ENCODE data around the gene AKT2. TPM values are rescaled to one million over a fixed set of nuclear protein-coding genes. Genes with fewer than 3 reads are reported as not detected.

Gene AKT2
- total RNA-seq, 1 experiment from 2014 or later: 98.3 TPM

DNA sequence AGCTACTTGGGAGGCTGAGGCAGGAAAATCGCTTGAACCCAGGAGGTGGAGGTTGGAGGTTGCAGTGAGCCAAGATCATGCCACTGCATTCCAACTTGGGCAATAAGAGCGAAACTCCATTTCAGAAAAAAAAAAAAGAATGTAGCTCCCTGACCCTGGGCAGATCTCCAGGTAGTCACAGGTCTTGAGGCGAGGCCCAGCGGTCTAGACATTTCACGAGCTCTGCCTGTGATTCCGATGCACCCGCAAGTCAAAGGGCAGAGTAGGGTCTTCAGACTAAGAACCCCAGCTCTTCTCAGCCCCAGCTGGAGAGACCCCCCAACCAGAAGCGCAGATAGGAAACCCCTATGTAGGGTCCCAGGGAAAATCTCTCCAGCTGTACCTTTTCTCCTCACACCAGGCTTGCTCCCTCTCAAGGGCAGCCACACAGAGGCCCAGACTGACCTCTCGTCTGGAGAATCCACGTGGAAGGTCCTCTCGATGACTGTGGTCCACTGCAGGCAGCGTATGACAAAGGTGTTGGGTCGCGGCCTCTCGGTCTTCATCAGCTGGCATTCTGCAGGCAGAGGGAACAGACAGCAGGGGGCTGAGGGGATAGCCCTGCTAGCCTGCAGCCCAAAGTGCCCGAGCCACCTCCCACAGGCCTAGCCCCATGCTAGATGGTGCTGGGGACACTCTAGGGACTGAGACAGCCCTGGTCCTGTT is 30.3 kb downstream of the AKT2 start:
- DNase-seq (ENCODE audit: low read depth): no peak

DNA sequence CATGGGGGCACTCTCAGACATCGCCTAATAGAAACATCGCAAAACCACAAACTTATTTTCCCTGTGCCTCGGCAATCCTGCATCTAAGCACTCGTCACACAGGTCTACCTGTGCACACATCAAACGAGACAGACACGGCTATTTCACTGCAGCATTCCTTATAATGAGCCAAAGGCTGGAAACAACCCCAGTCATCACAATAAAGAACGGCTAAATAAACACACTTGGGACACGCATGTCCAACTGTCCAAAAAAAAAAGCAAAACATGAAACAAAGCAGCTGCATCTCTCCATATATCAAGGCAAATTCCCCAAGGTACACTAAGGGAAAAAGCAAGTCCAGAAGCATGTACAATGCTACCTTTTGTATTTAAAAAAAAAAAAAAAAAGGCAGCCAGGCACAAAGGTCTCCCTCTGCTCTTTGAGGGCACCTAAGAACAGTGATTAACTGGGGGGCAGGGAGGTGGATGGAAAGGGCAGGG is 31.5 kb downstream of the AKT2 start:
- DNase-seq (ENCODE audit: low read depth): no peak

- DNase-seq (ENCODE audit: low read depth): no peak
These were observed 32.8 kb downstream of the AKT2 start for GRCh38 chr19:40252395-40252794.

GRCh38 chr19:40251991-40252390 is 33.2 kb downstream of the AKT2 start:
- no peak for DNase-seq (ENCODE audit: low read depth)

GRCh38 chr19:40251244-40251643 is 33.9 kb downstream of the AKT2 start:
- DNase-seq (ENCODE audit: low read depth): no peak

DNA sequence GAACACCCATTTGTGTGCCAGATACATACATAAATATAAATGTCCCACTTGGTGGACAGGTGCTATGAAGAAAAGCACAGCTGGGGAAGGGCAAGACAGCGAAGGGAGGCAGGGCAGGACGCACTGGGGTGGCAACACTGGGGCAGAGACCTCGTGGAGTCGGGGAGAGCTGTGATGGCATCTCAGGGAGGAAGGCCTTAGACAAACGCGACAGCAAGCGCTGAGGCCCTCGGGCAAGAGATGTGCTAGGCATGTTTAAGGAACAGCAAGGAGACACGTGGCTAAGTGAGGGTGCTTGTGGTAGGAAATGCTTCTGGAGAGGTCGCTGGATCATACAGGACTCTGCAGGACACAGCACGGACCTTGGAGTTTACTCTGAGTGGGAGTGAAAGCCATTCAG is 35.4 kb downstream of the AKT2 start:
- DNase-seq (ENCODE audit: low read depth): no peak

- DNase-seq (ENCODE audit: low read depth): no peak
These were observed 35.9 kb downstream of the AKT2 start for GRCh38 chr19:40249201-40249600.

DNA sequence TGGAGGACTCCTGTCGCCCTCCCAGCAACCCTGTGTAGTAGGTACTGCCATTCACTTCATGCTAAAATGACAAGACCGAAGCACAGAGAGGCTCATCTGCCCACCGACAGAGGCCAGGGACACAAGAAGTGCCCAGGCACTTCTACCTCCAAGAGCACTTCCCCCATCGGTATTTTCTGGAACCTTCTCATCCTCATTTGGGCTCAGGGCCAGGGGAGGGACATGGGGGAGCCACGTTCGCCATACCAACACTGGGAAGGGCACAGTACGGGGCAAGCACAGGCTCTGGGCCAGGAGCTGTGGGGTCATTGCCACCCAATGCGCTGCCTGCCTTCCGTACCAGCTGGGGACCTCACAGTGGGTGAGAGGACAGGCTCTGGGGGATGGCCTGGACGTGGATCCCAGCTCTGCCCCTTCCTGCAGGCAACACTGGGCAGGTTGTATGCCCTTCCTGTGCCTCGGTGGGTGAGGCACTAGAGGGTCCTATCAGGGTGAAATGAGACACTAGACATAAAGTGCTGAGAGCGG is 37.3 kb downstream of the AKT2 start:
- DNase-seq (ENCODE audit: low read depth): no peak

DNA sequence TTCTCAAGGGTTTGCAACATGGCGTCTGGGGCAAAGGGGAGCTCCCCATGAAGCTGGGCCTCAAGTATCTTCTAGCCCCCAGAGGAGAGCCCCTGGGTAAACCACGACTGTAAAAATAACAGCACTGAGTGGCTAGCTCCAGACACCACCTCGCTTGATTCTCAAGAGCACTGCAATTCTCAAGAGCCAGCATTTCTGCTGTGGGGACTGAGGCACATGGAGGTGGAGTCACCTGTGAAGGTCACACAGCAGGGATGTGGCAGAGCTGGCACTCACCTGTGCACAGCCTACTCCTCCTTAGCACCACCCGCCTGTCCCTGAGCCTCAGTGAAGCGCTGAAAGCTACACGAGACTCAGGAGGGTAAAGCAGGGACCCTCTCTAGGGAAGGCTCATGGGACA is 38.0 kb downstream of the AKT2 start:
- DNase-seq (ENCODE audit: low read depth): no peak

GRCh38 chr19:40246292-40247073 is 38.7 kb downstream of the AKT2 start:
- no peak for DNase-seq (ENCODE audit: low read depth)

GRCh38 chr19:40245506-40246128 is 39.5 kb downstream of the AKT2 start:
- DNase-seq (ENCODE audit: low read depth): no peak

DNA sequence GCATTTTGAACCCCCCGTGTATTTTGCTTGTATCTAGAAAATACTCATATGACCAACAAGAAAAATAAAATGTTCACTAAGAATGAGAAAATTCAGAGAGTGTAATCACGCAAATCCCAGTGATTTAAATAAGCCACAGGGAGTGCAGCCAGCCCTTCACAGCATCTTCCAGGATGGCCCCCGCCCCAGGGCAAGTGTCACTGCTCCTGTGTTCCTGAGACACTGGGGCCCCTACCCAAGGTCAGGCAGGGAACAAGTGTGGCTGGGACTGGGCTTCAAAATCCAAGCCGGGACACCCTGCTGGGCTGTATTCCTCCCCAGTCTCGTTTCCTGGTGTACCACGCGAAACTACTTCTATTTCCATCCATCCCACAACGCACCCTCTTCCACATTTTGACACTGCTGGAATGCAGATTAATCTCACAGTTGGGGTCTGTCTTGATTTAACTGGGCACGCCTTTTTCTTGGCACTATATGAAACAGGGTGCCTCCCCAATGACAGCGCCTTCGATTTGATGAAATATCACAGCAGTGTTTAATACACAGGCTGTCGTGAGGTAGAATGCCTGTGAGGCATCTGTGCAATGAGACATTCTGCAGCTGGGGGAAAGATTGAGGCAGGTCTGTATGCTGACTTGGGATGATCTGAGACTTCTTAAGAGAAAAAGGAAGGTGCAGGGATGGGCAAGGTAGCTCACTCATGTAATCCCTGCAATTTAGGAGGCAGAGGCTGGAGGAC is 40.4 kb downstream of the AKT2 start:
- DNase-seq (ENCODE audit: low read depth): no peak

GRCh38 chr19:40243181-40243580 is 42.0 kb downstream of the AKT2 start:
- no peak for DNase-seq (ENCODE audit: low read depth)

DNA sequence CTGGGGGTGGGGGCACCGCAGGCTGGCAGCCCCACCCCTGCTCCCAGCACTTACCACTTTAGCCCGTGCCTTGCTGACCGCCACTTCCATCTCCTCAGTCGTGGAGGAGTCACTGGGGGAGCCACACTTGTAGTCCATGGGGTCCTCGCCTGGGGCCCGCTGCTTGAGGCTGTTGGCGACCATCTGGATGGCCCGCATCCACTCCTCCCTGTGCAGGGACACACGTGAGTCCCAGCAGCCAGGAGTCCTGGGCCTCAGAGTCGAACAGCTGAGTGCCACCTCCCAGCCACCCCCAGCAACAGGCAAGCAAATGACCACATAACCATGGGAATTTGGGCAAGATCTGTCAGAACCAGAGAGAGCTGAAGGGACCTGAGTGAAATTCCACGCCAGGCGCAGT is 42.7 kb downstream of the AKT2 start:
- no peak for DNase-seq (ENCODE audit: low read depth)

DNA sequence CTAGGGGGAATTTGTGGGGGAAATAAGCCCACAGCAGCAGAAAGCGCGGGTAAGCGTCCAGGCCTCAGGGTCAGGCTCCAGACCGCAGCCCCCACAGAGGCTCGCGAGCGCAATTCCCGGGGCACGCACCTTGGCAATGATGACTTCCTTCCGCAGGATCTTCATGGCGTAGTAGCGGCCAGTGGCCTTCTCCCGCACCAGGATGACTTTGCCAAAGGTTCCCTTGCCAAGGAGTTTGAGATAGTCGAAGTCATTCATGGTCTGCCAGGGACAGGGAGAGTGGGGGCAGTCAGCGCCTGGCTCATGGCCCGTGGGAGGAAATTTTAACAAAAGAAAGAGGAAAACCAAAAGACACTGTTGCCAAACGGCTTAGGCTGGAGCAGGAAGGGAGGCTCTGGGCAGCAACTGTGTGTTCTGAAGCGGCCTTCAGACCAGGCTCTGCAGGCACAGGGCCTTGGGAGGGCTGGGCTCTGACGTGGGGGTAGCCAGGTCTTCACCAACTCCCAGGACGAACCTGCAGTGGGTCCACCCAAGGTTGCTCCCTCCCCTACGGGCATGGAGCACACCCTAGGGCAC is 43.2 kb downstream of the AKT2 start:
- DNase-seq (ENCODE audit: low read depth): no peak

DNA sequence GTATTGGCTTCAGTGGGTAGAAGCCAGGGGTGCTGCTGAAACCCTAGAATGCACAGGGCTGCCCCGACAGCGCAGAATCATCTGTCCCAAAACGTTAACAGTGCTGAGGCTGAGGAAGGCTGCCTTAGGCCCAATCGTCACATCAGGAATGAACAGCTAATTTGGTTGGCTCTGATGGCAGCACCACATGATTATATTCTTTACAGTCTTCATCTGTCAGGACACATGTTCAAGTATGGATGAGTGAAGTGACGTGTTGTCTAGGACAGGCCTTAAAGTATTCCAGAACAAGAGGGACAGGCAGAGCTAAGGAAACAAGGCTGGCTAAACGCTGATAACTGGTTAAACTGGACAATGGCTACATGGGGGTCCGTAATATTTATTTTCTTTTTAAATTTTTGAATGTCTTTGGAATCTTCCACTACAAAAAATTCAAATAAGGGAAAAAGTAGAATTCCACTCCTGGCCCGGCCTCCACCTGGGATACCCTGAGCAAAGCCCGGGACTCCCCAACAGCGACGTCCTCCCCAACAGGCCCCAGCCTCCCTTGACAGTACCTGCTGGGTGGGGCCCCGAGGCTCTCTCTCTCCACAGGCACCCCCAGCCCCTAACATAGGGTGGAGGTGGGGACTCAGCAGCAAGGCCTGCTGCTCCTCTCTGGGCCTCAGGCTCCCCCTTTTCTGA is 43.9 kb downstream of the AKT2 start:
- DNase-seq (ENCODE audit: low read depth): no peak

DNA sequence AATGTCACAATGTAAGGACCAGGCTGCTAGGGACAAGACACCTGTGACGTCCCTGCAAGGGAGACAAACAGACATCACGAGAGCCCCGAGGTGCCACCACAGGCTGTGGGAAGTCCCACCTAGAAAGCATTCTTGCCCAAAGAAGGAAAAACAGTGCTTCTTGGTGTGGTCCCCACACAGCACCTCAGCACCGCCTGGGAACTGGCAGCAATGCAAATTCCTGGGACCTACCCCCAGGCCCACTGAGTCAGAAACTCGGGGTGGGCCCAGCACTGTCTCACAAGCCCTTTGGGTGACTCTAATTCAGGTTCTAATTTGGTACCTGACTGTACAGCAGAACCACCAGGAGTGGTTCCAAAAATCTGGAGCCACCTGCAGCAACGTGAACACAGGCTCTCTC is 44.8 kb downstream of the AKT2 start:
- DNase-seq (ENCODE audit: low read depth): no peak

GRCh38 chr19:40239415-40240226 is 45.5 kb downstream of the AKT2 start:
- DNase-seq (ENCODE audit: low read depth): no peak

DNA sequence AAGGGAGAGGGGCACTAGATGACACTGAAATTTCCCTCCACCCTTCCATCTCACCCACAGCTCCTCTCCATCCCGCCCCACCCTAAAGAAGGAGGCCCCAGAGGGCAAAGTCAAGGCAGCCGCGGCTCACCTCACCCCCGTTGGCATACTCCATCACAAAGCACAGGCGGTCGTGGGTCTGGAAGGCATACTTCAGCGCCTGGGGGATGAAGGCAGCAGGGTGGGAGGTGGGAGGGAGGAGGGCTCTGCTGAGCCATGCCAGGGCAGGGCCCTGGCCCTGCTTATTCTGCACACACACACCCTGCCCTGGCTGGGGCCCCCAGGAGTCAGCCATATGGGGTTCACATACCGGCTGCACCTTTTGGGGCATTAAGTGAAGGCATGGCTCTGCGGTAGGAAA is 46.4 kb downstream of the AKT2 start:
- no peak for DNase-seq (ENCODE audit: low read depth)

DNA sequence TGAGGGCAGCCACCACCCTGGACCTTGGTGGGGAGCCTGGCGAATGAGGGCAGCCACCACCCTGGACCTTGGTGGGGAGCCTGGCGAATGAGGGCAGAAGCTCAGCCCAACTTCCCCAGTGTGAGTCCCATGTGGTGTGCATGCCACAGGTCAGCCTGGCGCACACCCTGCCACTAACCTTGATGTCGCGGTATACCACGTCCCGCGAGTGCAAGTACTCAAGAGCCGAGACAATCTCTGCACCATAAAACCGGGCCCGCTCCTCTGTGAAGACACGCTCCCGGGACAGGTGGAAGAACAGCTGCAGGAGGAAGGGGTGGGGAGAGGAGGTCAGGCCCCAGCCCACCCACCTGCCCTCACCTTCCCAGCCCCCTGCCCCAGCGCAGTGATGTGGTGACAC is 47.4 kb downstream of the AKT2 start:
- no peak for DNase-seq (ENCODE audit: low read depth)

Measured in M059J (cell line).